GM18868 (cell line): ENCODE measurements around the gene GTF2I.
A peak's percentile ranks its signal among the peaks of the same experiment; 100 is the strongest.
"Not testable (repeated sequence)": the region's sequence is repeated elsewhere in the genome, so short reads cannot be mapped to it uniquely, and the experiment has no call there.

Experiments
- ATAC-seq: cut with Tn5 transposase; IDR thresholded peaks from one replicate; pipeline ENCODE4 v1.9.1; 2021; ENCODE audit warnings: mild to moderate bottlenecking, moderate library complexity; ENCODE audit not compliant: unreplicated experiment

The GTF2I gene

DNA sequence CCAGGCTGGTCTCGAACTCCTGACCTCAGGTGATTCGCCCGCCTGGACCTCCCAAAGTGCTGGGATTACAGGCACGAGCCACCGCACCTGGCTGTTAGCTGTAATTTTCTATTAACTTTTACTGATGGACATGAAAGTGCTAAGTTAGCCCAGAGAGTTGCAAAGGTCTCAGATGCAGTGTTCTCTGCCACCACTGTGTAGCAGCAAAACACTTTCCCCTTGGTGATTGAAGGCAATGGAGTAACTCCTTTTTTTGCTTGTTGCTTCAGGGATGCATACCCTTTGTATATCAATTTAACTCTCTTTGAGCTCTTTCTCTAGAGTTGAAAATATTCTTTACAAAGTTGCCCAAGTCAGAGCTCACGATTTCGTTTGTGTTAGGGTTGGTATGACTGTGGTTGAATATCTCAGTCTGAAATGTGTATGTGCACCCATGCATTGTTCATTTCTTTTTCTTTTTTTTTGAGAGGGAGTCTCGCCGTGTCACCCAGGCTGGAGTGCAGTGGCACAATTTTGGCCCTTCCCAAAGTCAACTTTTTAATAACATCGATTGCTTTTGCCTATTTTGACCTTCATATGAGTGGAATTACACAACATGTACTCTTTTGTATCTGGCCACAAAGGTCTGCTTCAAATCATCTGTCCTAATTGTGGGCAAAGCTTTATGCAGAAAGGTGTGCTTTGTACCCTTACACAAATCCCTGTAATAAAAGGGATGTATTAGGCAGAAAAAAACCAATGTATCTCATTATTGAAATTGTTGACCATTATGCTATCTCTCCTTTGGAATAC is 52.6 kb downstream of the GTF2I start:
- ATAC-seq: no peak

DNA sequence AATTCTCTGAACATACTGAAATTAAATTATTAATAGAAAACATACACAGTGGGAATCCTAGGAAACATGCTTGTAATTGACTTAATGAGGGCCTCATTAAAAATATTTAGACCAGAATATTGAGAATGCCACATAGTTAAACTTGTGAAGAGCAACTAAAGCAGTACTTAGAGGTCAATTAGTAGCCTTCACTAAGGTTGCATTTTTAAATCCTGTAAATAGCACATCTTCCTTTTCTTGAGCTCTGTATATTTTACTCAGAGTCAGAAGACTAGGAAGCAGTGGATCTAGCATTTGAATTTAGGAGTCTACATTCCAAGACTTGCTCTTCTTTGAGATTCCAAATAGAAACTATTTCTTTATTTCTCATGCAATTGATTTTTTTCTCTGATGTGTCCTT is 56.0 kb downstream of the GTF2I start:
- ATAC-seq: no peak

DNA sequence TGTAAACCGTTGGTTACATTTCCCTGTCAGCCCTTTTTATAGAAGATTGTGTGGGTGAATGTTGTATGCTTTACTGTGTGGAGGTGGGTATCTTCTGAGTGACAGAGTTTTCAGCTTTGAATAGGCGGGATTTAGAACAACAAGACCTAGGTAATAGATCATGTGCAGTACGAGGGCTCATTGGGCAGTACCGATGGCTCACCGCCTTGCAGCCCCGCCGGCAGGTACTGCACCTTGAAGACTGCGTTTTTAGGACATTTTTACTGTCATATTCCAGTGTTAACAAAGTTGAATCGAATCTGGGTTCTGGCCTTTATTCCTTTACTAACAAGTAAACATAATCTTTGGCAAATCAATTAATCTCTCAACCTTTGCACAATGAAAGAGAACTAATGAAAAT is 60.4 kb downstream of the GTF2I start:
- ATAC-seq: no peak

DNA sequence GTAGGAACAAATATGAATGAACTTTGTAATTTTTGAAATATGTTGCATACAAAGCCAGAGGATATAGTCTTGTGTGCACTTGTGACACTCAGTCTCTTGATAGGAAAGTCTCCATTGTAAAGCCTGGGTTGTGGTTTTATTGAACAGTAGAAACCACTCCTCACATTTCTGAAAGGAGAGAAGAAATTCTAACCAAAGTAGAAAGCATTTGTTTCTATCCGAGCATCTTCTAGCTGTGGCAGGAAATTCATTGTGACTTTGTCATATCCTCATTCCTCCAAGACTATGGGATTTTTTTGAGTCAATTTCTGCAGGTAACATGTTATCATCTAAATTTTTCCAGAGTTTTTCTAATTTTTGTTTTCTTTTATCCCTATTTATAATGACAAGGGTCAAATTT is 60.8 kb downstream of the GTF2I start:
- ATAC-seq: no peak

DNA sequence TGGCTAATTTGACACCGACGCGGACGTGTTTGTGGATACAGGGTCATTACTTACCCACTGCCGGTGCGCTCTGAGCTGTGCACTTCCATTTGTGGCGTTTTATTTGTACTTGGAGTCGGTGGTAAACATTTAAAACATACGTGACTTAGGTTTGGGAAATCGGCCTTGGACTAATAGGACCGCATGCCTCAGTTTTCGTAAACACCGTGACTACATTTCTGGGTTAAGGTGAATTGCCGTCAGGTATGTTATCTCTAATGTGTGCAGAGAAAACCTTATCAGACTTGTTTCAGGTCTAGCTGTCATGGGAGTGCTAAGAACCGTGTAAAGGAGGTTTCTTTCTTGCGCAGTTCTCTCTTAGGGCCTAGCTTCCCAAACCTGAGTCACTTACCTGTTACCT is 64.6 kb downstream of the GTF2I start:
- no peak for ATAC-seq

DNA sequence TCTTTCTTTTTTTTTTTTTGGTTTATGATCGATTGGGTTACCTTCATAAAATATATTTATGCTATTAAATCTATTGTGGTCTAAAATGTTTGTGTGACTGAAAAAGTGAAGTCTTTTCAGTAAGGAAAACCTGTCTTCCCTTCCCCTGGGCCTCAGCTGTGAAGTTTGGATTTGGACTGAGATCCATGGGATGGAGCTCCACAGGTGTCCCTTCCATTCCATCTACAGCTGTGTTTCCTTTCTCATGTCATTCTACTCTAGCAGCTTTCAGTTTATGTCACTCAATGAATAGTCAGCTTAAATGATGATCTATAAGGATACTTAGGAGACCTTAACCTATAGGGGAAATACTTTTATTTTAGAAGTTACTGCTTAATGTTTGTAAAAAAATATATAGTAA is 68.3 kb downstream of the GTF2I start:
- no peak for ATAC-seq

DNA sequence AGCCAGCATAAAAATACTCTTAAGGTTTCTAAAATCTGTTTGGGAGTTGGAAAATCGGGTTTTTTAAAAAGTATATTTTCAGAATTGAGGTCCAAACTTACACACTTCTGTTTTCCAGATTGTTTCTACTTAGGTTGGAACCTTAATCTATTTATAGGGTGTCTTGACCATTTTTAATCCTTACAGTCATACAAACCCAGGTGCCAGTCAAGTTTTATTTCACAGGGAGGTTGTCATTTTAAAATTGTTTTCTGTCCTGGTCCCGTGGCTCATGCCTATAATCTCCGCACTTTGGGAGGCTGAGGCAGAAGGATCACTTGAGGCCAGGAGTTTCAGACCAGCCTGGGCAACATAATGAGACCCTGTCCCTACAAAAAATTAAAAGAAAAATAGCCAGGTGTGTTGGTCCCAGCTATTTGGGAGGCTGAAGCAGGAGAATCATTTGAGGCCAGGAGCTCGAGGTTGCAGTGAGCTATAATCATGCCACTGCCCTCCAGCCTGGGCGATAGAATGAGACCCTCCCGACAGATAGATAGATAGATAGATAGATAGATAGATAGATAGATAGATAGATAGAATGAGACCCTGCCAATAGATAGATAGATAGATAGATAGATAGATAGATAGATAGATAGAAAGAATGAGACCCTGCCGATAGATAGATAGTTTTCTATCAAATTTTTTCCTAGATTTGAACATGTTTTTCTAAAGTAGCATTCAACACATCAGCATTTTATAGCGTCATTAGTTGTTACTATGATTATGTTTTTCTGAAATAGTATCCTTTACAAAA is 69.0 kb downstream of the GTF2I start:
- no peak for ATAC-seq

DNA sequence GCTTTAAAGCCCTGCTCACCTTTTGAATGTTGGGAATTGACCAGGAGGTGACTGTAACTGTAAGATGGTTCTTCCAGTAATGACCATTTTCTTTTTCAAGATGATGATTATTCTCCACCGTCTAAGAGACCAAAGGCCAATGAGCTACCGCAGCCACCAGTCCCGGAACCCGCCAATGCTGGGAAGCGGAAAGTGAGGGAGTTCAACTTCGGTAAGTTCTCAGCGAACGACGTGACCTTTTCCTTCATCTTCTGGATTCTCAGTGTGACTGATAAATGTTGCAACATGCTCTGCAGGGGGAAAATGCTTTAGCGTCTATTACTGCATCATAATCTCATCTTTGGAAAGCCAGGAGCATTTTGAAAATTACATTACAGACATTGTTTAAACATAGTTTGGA is 71.2 kb downstream of the GTF2I start:
- ATAC-seq: not testable (repeated sequence)

DNA sequence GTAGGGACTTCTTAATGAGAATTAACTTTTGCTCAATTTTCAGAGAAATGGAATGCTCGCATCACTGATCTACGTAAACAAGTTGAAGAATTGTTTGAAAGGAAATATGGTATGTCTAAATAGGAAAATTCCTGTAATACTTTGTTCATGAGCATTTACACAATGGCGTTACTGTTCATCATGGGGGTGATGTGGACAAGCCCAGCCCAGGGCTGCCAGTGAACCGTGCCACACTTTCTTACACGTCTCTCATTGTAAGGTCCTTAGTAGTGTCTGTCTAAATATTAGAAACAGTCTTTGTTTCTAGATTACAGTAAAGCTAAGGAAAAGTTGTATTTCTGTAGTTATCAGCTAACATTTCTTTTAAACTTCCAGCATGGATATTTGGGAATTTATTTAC is 72.7 kb downstream of the GTF2I start:
- ATAC-seq: not testable (repeated sequence)

DNA sequence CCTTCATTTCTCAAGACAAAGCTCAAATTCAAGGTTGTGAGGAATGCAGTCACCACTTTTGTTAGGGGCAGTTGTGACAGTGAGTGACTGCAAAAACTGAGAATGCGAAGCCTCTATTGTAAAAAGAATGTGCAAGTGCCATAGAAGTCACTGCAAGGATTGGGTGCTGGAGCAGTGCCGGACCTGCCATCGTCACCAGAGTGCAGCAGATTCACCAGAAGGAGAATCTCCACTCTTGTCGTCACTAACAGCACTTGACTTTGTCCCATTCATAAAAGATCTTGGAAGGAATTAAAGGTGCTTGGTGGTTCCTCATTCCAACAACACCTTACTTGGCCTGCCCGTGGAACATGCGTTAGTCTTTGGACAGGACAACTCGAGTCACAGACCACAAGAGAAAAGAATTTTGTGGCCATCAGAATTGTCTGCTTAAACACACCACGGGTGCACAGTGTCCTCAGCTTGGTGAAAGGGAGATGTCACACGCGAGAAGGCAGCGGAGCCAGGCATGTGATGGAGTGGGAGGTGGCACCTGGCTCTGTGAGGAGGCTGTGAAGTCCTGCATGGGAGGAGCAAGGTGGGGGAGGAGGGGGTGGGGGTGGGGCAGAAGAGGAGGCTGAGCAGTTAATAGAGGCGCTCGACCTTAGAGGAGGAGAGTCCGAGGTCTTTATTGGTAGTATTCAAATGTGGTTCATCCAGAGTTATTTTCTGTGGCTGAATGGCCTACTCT is 82.6 kb downstream of the GTF2I start:
- ATAC-seq: not testable (repeated sequence)

DNA sequence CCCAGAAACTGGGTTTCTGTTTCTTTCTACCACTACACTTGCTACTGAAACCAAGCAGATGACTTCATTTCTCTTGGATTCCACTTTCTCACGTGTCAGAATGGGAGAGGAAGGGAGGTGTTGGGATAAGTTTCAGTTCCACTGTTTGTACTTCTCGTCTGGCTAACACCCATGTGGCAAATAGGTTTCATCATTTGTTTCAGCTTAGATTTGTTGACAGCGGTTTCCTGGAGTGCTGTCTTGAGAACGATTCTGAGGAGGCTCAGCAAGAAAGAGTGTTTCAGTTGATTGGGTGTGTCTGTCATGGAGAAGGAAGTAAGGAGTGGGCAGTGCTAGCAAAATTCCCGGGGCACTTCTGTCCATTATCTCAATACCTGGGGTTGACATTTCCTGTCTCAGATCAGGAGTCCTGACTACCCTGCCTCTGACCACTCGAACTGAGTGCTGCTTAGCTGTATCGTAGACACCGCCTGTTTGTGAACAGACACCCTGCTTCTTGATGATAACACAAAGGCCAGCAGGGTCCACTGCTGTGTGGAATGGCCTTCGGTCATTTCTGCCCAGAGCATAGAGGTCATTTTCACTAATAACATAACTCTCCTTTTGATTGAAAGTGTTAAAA is 86.5 kb downstream of the GTF2I start:
- ATAC-seq: not testable (repeated sequence)

DNA sequence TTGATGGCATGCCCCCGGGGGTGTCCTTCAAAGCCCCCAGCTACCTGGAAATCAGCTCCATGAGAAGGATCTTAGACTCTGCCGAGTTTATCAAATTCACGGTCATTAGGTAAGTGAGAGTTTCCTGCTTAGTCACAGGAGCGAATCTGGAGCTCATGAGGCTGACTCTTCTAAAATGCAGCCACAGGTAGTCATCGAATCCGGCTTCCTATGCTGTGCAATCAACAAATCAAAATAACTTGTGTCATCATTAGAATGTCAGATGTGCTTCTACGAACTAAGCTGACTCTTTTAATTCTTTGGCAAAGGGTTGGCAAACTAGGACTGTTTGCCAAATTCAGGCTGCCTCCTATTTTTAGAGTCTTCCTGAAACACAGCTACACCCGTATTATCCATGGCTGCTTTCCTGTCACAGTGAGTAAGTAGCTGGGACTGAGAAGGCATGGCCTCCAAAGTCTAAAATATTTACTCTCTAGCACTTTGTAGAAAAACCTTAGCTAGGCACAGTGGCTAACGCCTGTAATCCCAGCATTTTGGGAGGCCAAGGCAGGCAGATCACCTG is 96.5 kb downstream of the GTF2I start:
- not testable (repeated sequence) for ATAC-seq

DNA sequence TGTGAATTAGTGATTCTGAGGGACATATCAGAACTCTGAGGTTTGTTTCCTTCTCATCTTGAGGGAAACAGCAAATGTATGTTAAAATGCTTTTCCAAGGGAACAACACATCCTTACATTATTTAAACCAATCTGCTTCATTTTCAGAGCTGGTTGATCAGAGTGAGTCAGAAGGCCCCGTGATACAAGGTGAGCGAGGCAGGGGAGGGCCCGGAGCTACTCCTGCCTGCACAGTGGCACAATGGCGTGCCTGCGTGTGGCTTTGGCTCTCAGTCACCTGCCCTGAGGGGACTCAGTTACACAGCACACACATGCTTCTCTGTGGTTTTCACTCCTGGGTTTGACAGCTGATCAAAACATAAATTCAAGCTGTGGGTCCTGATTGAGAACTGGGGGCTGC is 99.2 kb downstream of the GTF2I start:
- ATAC-seq: not testable (repeated sequence)

DNA sequence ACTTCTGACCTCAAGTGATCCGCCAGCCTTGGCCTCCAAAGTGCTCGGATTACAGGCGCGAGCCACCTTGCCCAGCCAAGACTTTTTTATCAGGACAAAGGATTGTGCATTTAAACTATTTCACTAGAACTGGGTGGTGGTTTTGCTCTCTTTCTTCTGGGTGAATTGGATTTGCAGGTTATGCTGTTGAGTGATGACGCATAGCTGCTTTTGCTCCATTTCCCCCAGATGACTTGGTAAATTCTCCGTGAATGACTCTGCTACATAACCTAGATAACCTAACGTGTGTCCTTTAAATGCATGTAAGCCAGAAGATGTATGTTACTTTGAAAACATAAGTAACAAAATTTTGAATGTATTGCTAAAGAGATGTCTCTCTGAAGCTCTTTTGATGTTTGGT is 100.8 kb downstream of the GTF2I start:
- not testable (repeated sequence) for ATAC-seq

DNA sequence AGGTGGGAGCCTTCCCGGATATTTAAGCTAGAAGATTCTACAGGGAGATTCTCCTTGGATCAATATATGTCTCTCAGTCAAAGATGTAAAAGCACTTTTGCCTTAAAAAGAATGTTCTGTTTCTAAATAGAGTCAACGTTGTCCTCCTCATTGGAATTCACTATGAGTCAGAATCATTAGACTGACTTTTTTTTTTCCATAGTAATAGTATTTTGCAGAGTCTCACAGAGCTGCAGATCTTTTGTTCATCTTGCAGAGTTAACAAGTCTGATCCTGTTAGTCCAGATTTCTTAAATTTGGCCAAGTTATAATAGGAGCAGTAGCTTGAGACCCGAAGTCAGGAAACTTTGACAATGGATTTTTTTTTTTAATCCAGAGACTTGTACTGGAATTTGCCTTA is 101.5 kb downstream of the GTF2I start:
- not testable (repeated sequence) for ATAC-seq

DNA sequence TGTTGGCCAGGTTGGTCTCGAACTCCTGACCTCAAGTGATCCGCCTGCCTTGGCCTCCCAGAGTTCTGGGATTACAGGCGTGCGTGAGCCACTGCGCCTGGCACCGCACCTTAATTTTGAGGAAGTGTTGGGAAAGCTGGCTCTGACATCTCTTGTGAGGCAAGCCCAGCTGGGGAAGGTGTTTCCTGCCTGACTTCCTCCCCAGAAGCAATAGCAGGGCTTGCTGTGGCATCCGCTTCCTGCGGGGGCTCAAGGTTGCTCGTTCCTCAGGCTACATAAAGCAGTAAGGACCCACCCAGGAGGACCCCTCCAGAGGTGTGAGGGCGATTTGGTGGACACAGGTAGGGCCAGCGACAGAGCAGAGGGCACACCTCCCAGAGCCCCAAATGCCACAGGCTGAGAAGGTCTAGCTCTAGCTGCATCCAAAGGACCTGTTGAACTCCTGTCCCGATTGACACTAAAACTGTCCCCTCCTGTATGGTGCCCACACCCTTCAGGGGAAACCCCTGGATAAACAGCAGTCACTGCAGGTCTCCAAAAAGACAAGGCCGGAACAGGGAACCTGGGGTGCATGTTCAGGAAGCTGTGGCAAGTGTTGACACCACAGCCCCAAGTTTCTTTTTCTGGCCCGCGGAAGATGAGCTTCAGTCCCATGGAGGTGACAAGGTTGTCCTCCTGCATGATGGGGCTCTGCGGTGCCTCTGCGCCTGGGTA is 107.8 kb downstream of the GTF2I start:
- ATAC-seq: not testable (repeated sequence)

DNA sequence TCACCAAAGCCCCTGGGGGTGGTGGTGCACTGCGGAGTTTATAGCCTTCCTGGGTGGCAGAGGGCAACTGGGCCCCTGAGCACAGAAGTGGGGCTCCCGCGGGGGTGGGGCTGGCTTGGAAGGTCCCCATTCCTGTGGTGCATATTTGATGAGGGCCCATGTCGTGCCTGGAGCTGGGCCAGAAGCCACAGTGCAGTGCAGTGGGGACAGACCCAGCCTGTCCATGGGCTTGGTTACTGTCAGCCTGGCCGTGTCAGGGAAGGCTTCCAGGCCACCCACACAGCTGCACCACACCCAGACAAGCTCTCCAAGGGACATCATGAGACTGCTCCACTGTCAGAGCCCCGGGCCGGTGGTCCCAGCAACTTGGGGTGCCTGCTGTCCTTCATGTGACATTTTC is 109.0 kb downstream of the GTF2I start:
- ATAC-seq: peak; percentile 36

DNA sequence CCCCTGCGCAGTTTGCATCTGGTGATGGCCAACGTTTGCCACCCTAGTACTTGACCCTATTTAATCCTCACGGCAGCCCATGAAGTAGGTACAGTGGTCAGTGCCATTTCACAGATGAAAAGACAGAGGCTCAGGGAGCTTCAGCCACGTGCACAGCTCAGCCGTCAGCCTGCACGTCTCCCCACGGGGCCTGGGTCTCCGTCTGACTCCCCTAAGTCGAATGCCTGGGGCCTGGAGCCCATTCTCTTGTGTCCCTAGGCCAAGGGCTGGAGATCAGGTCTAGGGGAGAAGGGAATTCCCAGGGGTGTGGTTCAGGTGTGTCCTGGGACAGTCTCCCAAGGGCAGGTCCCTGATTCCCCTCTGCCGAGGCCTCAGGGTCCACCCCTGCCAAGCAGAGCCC is 109.5 kb downstream of the GTF2I start:
- ATAC-seq: not testable (repeated sequence)

DNA sequence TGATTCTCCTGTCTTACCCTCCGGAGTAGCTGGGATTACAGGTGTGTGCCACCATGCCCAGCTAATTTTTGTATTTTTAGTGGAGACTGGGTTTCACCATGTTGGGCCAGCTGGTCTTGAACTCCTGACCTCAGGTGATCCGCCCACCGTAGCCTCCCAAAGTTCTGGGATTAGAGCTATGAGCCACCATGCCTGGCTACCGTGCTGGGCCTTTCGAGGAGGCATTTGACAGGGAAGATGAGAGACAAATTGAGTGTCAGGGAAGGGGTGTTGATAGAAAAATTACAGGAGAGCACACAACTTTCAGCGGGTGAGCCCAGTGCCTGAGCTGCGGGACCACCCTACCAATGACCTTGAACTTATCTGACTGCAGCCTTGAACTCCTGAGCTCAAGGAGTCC is 112.5 kb downstream of the GTF2I start:
- ATAC-seq: not testable (repeated sequence)

DNA sequence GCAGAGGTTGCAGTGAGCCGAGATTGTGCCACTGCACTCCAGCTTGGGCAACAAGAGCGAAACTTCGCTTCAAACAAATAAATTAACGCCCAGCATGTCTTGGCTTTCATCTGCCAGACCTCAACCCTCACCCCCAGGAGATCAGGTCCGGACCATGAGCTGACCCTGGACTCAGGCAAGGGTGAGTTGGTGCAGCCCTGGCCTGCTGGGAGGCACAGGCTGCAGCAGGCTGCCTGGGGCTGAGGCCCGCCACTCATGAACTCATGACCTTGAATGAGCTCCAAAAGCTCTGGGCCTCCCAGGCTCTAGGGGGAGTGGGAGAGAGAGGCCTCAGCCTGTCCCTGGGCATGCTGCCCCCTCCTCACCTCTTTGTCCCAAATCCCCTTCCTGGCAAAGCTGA is 114.6 kb downstream of the GTF2I start:
- ATAC-seq: not testable (repeated sequence)
